Peyer's patch (tissue), 4 donors: ENCODE results near the gene LYPLA2.

ENCODE experiments used
- CTCF ChIP-seq, 6 experiments: fragments of 450-650 bp in 4 of 6; fragments of 200-600 bp in 2 of 6; sonication (generic) in 1 of 6; IDR thresholded peaks; one replicate each; pipeline ENCODE4 v1.5.1; 2017 to 2019; ENCODE audit warnings: antibody characterized with exemption in 6 of 6, mild to moderate bottlenecking in 3 of 6, moderate library complexity in 1 of 6
- POLR2A ChIP-seq, 2 donors: fragments of 450-650 bp; IDR thresholded peaks; one replicate each; pipeline ENCODE4 v1.5.1; 2017; ENCODE audit warnings: antibody characterized with exemption in 2 of 2, mild to moderate bottlenecking in 2 of 2, moderate library complexity in 2 of 2

GRCh38 chr1:23772854-23773242 lies 18.1 kb upstream of the LYPLA2 start:
- TF ChIP-seq POLR2A (IDR thresholded peaks at IDR 0.05) (no peak), CTCF (IDR thresholded peaks at IDR 0.05) (no peak)
